Stimulated activated CD8-positive, alpha-beta memory T cell treated with anti-CD3 and anti-CD28 coated beads, Interleukin-7, amount 100 ng/mL, for 48 hours (primary cell): Measurements from ENCODE around the gene LIN28B.
"Not testable (repeated sequence)": the region's sequence is repeated elsewhere in the genome, so short reads cannot be mapped to it uniquely, and the experiment has no call there.

Experiments used
- DNase-seq, 2 donors: peaks; one replicate each; pipeline ENCODE4 v3.0.0-alpha.2; 2020; ENCODE audit warnings: low read depth in 1 of 2; ENCODE audit errors: extremely low read depth in 1 of 2

Gene LIN28B

GRCh38 chr6:104955927-104956730 is 778 bp upstream of the LIN28B start:
- no peak for DNase-seq

- no peak for DNase-seq
These were observed 632 bp downstream of the LIN28B start for GRCh38 chr6:104957301-104958177.

GRCh38 chr6:104958178-104959025 is 1.5 kb downstream of the LIN28B start:
- no peak for DNase-seq

GRCh38 chr6:104959026-104959858 is 2.3 kb downstream of the LIN28B start:
- no peak for DNase-seq

- no peak for DNase-seq
These were observed 12.2 kb downstream of the LIN28B start for GRCh38 chr6:104969108-104969507.

- DNase-seq = no peak
These were observed 13.1 kb downstream of the LIN28B start for GRCh38 chr6:104969785-104970581.

GRCh38 chr6:104973404-104973803 is 16.5 kb downstream of the LIN28B start:
- no peak for DNase-seq

- DNase-seq = no peak
These were observed 26.4 kb downstream of the LIN28B start for GRCh38 chr6:104983296-104983695.

- DNase-seq = no peak
These were observed 26.9 kb downstream of the LIN28B start for GRCh38 chr6:104983776-104984175.

- no peak for DNase-seq
These were observed 27.9 kb downstream of the LIN28B start for GRCh38 chr6:104984831-104985230.

- not testable (repeated sequence) for DNase-seq
These were observed 29.0 kb downstream of the LIN28B start for GRCh38 chr6:104985875-104986274.

- no peak for DNase-seq
These were observed 29.7 kb downstream of the LIN28B start for GRCh38 chr6:104986625-104987024.

GRCh38 chr6:104987218-104987617 is 30.3 kb downstream of the LIN28B start:
- no peak for DNase-seq

- no peak for DNase-seq
These were observed 33.2 kb downstream of the LIN28B start for GRCh38 chr6:104990085-104990484.

GRCh38 chr6:104991062-104991461 is 34.2 kb downstream of the LIN28B start:
- not testable (repeated sequence) for DNase-seq

GRCh38 chr6:104993576-104993975 is 36.7 kb downstream of the LIN28B start:
- DNase-seq = not testable (repeated sequence)

- no peak for DNase-seq
These were observed 39.2 kb downstream of the LIN28B start for GRCh38 chr6:104995989-104996617.

GRCh38 chr6:105001063-105001462 is 44.2 kb downstream of the LIN28B start:
- DNase-seq = no peak

GRCh38 chr6:105001906-105002305 is 45.0 kb downstream of the LIN28B start:
- no peak for DNase-seq
